Ureter (tissue), 1 donor: Measurements from ENCODE around the gene CASP9. TPM values are rescaled to one million over a fixed set of nuclear protein-coding genes. Genes with fewer than 3 reads are reported as not detected.
A peak's percentile ranks its signal among the peaks of the same experiment; 100 is the strongest.

Source experiments
- DNase-seq: peaks from one replicate; pipeline ENCODE4 v3.0.0-alpha.2; 2020; ENCODE audit warnings: low spot score
- total RNA-seq: library from RNA; stranded (reverse); gene quantifications from one replicate; pipeline ENCODE4 v1.2.4, GENCODE V29; 2023
- donor health status: DM: yes; HTN: yes; CAD: no.

Gene CASP9
- 16.8 TPM for total RNA-seq

DNA sequence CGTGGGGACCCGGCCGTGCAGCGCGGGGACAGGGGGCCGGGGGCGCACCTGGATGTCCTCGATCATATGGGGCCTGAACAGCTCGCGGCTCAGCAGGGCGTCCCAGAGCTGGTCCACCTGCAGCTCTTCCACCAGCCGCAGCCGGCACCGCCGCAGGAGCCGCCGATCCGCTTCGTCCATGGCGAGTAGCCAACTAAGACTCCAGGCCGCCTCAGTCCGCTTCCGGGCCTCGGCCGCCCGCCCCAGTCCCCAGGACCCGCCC lies at the start of gene CASP9:
Gene CASP9 (minus strand): TSS at position 195 of the 262 bp plus-strand sequence. CDS start 15 bp downstream, at position 180.
- no peak for DNase-seq

DNA sequence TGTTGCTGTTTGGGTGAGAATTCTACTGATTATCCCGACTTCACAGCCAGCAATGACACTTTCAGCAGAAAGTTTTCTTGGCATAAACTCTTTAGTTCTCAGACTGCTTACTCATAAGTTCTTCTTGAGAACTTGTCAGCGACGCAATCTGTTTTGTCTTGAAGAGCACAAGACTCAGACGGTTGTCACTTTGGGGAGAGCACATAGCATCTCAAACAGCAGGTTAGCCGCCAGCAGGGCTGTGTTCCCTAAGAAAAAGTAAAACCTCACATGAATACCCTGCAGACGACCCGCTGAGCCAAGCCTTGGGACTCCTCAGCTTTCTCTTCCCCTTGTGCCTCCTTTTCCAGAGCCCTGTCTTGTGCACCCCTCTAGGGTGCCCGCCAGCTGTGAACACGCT lies 49.5 kb upstream of the CASP9 start:
- DNase-seq, result no peak

DNA sequence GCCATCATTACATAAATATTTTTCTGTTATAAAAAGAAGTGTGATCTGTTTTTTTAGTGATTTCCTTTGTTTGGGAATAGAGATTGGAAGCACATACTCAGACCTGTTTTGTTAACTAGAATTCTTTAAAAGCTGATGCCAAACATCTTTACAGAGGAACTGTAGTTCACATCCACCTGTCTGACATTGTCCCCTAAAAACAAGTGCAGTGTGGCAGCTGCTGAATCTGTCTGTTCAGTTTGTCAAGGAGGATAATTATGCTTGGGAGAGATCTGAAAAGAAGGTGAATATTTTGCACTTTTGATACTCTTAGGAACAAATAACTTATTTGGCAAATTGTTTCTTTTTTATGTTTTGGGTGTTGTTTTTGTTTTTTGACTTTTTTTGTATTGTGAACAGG lies 47.3 kb upstream of the CASP9 start:
- no peak for DNase-seq

DNA sequence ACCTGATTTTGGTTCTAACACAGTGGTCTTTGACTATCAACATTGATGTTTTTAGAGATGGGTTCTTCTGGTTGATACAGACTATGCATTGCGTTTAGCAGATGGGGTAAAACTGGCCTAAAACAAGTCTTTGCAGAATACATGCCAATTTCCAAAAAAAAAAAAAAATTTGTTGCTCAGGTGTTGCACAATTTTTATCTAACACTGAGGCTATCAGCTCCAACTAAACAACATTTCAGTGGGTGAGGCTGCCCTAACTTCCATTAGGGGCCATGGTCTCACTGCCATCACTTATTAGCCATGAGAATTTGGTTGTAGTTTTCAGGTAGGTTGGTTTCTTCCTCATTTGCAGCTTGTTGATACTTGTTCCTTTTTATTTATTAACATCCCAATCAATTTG lies 46.8 kb upstream of the CASP9 start:
- no peak for DNase-seq

DNA sequence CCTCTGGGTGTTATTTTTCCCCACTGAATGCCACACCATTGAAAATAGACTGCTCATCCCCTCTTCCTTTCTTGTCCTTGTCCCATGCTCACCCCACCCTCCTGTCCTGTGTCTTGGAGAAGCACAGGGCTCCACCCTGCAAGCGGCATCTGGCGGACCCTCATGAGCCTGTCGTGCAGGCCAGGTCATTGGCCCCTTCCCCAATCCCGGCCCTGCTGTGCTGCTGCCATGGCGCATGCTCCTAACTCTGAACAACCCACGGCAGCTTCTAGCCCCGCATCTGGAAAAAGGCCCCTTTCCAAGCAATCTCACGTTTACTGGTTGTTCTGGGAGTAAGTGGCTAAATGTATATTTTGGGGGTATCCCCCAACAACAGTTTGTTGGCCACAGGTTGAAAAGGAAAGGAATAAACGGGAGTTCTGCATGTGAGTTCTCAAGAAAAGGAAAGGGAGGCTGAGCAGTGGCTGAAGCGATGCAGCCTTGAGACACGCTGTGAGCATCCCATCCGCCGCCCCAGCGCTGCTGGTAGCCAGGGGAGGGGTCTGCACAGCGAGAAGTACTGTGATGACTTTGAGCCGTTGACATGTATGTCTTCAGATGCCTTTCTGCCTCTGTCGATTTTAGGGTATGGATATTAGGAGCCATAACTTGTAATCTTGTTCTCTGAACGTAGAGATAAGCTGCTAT lies 44.5 kb upstream of the CASP9 start:
- no peak for DNase-seq

DNA sequence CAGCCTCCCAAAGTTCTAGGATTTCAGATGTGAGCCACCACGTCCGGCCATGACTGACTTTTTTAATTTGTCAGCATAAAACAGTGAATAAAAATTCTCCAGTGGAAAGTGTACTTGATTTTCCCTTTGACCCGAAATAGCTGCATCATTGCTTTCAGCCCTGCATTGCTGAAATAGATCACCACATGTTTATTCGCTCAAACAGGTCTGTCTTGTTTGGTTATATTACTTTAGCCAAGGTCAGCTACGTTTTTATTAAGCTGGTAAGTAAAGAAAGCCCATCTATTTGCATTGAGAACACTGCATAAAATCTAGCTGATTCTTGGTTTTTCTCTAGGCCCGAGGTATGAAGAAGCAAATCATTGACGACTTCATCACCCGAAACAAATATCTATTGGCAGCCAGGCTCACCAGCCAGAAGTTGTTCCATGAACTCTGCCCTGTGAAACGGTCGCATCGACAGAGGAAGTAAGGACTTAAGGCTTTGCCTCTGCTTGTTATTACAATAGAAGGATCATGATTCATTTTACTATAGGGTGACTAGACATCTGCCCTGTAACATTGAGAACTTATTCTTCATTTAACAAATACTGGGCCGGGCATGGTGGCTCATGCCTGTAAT lies 35.3 kb upstream of the CASP9 start:
- DNase-seq, result no peak

DNA sequence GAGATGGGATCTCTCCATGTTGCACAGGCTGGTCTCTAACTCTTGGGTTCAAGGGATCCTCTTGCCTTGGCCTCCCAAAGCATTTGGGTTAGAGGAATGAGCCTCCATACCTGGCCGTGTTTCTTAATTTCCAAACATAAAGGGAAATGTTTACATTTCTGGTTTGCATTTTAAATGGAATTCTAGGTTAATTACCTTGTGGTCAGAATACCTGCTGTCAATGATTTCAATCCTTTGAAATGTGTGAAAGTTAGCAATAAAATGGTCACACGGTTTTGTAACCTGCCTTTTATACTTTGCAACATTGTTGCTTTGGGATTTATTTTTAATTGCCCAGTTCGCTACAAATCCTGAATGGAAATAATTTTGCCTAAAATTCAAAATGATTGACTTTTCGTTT lies 34.5 kb upstream of the CASP9 start:
- DNase-seq, result no peak

DNA sequence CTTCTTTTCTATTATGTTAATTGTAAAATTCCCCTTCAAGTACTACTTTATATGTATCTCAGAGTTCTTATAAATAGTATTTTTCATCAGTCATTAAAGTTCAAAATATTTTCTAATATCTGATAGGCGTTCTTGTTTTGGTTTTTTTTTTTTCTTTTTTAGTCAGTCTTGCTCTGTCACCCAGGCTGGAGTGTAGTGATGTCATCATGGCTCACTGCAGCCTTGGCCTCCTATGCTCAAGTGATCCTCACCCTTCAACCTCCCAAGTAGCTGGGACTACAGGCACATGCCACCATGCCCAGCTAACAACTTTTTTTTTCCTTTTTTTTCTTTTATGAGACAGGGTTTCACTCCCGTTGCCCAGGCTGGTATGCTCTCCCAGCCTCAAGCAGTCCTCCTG lies 33.6 kb upstream of the CASP9 start:
- DNase-seq, result peak; percentile 14

DNA sequence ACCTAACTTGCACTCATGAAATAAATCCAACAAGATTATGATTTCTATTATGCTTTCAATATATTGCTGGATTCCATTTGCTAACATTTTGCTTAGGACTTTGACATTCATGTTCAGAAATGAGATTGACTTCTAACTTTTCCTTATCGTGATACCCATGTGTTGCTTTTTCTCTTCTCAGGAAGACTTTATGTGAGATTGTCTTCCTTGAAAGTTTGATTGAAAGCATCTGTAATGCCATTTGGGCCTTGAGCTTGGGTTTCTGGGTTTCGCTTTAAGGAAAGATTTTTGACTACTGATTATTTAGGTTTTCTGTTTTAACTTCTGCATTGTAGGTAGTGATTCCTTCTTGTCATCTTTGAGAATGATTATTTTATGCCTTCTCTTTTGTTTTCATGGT lies 33.0 kb upstream of the CASP9 start:
- DNase-seq, result no peak

DNA sequence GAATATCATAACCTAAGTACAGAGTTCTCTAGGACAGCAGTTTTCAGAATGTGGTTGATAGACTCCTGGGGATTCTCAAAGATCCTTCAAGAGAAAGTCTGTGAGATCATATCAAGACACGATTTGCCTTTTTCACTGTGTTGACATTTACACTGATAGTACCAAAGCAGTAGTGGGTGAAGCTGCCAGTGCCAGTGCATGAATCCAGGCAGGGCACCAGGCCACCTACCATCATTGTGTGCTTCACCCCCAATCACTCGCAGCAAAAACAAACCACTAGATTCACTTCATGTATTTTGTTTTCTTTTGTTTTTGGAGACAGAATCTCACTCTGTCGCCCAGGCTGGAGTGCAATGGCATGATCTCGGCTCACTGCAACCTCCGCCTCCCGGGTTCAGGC lies 26.6 kb upstream of the CASP9 start:
- no peak for DNase-seq

DNA sequence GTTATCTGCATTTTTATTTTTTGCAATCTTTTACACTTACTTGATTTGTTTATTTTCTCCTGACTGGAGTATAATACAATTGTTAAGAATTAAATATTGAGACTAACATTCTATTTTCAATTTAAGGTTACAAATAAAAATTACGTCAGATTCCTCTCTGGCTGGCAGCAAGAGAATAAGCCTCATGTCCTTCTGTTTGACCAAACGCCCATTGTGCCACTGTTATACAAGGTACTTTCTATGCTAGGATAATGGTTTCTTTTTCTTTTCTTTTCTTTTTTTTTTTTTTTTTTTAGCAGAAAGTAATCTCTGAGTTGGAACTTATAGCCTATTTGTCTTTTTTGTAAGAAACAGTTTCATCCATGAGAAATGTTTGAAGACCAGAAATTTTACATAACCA lies 22.6 kb upstream of the CASP9 start:
- no peak for DNase-seq

DNA sequence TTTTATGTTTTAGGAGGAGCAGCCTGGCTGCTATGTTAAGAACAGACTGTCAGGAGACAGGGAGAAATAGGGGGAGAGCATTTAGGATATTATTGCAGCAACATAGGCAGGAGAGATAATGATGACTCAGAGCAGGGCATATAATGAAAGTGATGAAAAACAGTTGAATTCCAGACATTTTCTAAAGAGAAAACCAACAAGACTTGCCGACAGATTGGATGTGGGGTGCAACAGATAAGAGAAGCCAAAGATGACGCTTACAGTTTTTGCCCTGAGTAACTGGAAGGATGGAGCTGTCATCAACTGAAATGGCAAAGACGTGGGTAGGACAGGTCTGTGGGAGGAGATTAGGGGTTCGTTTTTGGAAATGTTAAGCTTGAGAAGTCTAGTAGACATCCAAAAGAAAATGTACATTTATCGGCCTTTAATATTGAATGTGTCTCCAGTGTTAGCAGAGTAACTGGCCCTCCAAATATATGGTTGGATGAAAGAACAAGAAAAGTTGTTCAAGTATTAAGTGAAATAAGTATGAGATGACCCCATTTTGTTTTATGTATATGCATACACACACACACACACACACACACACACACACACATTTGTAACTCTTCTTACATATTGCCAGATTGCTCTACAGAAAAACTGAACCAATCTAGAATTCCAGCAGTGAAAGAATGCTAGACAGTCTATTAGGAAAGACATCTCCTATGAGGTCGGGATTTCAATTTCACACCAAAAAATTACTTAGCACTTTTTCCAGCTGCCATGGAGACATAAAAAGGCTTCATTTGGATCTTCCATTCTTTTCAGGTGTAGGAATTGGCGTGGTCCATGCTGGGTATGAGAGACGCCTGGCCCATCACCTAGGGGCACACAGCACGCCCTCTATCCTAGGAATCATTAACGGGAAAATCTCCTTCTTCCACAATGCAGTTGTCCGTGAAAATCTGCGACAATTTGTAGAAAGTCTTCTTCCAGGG lies 19.9 kb upstream of the CASP9 start:
- no peak for DNase-seq

DNA sequence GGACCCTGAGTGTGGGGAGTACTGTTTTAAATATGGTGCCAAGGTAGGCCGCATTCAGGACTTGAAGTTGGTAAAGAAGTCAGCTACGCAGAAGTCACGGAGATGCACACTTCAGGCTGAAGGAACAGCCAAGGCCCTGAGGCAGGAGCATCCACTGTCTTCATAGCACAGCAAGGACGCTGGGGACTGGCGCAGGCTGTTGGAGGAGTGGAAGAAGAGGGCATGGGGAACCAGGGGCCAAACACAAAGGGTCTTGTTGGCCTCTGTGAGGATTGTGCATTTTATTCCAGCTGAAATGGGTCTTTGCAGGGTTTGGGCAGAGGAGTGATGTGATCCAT lies 19.2 kb upstream of the CASP9 start:
- DNase-seq, result no peak

DNA sequence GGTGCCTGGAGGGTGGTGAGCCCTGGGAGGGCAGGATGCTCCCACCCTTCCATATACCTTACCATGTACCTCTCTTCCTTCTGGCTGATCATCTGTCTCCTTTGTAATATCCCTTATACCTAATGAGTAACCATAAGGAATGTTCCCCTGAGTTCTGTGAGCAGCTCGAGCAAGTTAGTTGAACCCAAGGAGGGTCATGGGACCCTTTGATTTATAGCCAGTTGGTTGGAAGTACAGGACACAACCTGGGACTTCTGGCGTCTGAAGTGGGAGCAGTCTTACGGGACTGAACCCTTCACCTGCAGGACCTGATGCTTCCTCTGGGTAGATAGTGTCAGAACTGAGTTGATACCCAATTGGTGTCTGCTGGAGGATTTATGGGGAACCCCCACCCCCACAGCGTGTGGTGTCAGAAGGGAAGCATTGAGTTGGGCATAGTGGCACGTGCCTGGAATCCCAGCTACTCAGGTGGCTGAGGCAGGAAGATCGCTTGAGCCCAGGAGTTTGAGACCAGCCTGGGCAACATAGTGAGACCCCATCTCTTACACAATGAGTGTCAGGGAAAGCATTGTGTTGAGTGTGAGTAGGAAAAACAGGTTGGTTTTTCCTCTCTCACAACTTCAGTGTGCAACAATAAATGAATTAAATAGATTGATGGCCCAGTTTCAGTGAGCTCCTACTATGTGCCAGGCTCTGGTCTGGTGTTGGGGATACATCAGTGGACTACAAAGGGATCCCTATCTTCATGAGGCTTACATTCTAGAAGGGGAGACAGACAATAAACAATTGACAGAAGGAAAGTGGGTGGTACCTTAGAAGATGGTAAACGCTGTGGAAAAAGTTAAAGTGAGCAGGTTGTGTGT lies 18.6 kb upstream of the CASP9 start:
- no peak for DNase-seq

DNA sequence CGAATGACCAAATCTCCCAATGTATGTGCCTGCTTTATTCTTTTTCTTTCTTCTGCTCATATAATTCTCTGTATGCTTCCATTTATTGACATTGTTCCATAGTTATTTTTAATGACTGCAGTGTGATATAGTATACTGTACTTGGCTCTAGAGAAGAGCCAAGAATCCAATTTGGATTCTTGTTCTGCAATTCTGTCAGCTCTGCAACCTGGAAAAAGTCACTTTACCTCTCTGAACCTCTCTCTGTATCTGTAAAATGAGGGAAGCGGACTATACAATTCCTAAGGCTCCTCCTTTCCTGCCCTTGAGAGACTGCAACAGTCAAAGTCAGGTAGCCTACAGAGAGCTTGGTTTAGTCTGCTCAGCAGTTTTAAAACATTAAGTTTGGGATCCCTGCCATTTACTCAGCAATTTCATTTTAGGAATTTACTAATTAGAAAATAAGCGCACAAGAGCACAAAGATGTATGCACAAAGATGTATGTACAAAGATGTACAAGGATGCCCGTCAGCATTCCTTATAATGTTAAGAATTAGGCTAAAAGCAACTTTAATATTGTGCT lies 17.3 kb upstream of the CASP9 start:
- no peak for DNase-seq

DNA sequence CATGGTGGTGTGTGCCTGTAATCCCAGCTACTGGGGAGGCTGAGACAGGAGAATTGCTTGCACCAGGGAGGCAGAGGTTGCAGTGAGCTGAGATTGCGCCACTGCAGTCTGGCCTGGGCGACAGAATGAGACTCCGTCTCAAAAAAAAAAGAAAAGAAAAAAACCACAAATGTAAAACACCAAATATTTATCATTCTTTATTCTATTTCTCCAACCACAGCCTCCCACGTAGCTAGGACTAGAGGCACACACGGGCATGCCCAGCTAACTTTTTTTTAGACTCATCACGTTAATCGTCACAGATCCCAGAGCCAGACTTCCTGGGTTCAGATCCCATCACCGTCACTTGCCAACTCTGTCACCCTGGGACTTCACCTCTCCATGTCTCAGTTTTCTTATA lies 16.2 kb upstream of the CASP9 start:
- DNase-seq, result no peak

DNA sequence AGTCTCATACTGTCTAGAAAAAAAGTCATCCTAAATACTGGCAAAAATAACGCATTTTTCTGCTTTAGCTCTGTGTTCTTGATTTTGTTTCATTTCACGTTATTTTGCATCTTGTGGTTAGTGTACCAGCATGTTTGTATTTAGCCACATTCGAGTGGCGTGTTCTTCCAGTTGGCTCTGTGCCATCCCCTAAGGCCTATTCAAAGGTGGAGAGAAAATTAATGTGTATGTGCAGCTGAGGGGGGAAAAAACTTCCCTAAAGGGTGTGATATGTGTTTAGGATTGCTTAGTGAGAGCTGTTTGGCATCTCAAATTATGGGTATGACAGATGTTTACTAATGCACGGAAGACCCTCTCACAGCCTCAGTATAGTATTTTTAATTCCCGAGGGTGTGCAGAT lies 14.8 kb upstream of the CASP9 start:
- DNase-seq, result no peak

DNA sequence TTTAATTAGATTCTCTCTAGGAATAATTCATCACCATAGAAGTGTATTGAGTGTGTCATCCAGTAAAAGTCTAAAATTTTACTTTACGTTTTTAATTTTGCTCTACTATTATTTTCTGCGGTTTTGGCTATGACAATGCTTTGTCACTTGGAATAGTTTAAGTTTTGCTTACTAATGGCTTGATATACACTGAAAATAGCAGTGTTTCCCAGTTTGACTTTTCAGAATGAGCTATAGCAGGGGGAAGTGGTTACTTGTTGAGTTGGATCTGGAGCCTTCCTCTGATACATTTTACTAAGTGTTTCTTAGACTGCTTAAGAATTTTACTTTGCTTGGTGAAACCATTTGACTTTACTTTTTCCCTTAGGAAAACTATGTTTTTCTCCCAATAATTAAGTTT lies 7.7 kb upstream of the CASP9 start:
- no peak for DNase-seq

DNA sequence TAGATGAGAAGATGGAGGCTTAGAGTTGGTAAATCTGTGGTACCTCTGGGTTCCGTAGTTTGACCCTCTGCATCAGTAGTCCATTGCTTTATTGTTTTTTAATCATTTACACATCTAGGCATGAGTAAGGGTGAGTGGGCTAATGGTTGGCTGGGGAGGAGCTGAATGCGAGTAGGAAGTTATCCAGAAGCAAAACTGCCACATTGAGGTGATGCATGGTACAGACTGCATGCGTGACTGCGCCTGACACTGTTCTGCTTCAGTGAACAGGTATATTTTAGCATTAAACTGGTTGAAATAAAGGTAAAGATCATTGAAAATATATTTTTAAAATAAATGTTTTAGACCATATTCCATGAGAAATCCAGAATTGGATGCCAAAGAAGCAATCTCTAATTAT lies 7.0 kb upstream of the CASP9 start:
- DNase-seq, result no peak

DNA sequence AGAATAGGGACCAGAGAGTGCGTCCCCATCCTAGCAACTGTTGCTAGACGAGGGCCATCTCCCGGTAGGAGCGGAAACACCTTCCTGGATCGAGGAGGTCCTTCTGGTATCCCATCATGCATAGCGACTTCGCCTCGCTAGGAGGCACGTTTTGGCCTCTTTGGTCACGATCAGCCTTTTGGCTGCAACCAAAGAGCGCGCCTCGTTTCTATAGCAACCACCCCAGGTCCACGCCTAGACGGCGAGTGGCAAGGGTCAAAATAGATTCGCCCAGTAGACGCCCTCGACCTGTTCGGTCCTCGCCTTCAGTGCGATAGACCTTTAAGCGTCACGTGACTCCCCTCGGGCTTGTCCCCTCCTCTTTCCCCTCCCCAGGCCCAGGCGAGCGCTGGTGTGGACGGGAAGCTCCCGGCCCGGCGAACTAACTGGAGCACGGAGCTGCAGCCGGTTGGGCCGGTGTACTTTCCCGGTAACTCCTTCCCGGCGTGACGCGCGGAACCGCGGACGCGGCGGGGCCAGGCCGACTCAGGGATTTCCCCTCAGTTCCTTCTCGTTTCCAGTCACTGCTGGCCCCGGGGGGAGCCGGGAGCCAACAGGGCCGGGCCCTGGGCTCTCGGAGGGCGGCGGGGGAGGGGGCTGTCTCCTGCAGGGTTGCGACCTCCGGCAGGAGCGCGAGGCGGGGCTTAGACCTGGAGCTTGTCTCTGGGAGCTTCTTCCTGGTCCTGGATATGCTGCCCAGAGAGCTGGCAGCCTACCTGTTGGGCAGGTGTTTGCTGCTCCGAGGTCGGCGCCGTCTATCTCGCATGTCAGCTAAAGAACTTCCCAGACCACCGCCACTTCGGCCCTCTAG lies 2.7 kb upstream of the CASP9 start, which contains the start of gene DNAJC16:
Gene DNAJC16 (plus strand): TSS at position 359 of the 850 bp plus-strand sequence. CDS start 2,258 bp downstream, outside the sequence.
- DNase-seq, result peak; percentile 100

DNA sequence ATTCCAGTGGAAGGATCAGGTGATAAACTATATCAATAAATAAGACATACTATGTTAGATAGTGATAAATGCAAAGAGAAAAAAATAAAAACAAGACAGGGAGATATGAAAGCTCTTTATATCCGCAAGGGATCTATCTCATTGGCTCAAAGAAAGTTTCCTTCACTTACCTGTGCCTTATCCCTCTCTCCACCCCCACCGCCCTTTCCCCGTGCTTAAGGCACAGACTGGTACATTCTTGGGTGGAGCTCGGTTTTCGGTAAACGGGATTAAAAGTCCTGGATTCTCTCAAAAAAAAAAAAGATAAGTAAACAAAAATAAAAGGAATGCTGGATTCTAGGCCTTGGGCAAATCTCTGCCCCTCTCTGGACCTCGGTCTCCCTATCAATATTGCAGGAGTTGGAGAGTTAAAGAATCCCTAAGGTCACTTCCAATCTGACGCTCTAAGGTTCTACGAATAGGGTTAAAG lies 2.0 kb upstream of the CASP9 start:
- no peak for DNase-seq
